IMR-90 (cell line): Measurements from ENCODE around the gene HSH2D. TPM values are rescaled to one million over a fixed set of nuclear protein-coding genes. Genes with fewer than 3 reads are reported as not detected.

Experiments
- ATAC-seq: fragments of 200-7000 bp; cut with Tn5 transposase; 2 replicates; pipeline ENCODE4 v1.9.1; 2020; ENCODE audit warnings: low read depth, mild to moderate bottlenecking, moderate library complexity
- BruUV-seq: library from RNA; stranded (reverse); fragments of 400-500 nt; replicated peaks from 2 replicates; lab custom pipeline; 2021; lab: Mats Ljungman, UMichigan
- CTCF ChIA-PET: fragments of 300-600 bp; formaldehyde crosslinking; extraction: SDS; loops from one replicate; lab custom pipeline; 2021; ENCODE audit warnings: antibody characterized with exemption; lab: Yijun Ruan, JAX
- POLR2A ChIA-PET: fragments of 300-600 bp; sonication (Branson Sonifier 250); formaldehyde crosslinking; loops from one replicate; lab custom pipeline; 2022; ENCODE audit warnings: antibody characterized with exemption; ENCODE audit not compliant: unreplicated experiment; lab: Charles Lee
- DNase-seq: peaks from one replicate; pipeline ENCODE4 v3.0.0; 2013
- H2AFZ ChIP-seq: replicated peaks from 2 replicates; pipeline ENCODE3; 2013; ENCODE audit warnings: low read length, mild to moderate bottlenecking; ENCODE audit not compliant: poor library complexity
- H2AK5ac ChIP-seq: 2 replicates; pipeline ENCODE4 v1.6.1; 2013; ENCODE audit warnings: low read depth, low read length, inconsistent platforms
- H2AK9ac ChIP-seq: replicated peaks from 2 replicates; pipeline ENCODE3; 2013; ENCODE audit warnings: mild to moderate bottlenecking, low read depth, low read length, moderate library complexity; ENCODE audit not compliant: poor library complexity
- H2BK120ac ChIP-seq: 2 replicates; pipeline ENCODE4 v1.6.1; 2013; ENCODE audit warnings: low read depth, low read length, inconsistent platforms
- H2BK15ac ChIP-seq: 3 replicates; pipeline ENCODE4 v1.6.1; 2013; ENCODE audit warnings: low read depth, low read length, inconsistent platforms
- H2BK20ac ChIP-seq: 2 replicates; pipeline ENCODE4 v1.6.1; 2013; ENCODE audit warnings: low read depth, mild to moderate bottlenecking, inconsistent platforms, low read length, moderate library complexity
- H2BK5ac ChIP-seq: 2 replicates; pipeline ENCODE4 v1.6.1; 2013; ENCODE audit warnings: mild to moderate bottlenecking, low read depth, low read length, inconsistent platforms; ENCODE audit not compliant: poor library complexity, severe bottlenecking
- H3K14ac ChIP-seq: replicated peaks from 2 replicates; pipeline ENCODE4 v1.6.1; 2013; ENCODE audit warnings: low read depth, low read length, inconsistent platforms
- H3K18ac ChIP-seq: 2 replicates; pipeline ENCODE4 v1.6.1; 2013; ENCODE audit warnings: low read depth, low read length, control low read depth
- H3K23ac ChIP-seq: 2 replicates; pipeline ENCODE4 v1.6.1; 2013; ENCODE audit warnings: low read depth, low read length, inconsistent platforms
- H3K27ac ChIP-seq: 2 replicates; pipeline ENCODE4 v1.5.1; 2013; ENCODE audit warnings: mild to moderate bottlenecking, control low read depth, low read length; ENCODE audit not compliant: insufficient read depth
- H3K27me3 ChIP-seq: 2 replicates; pipeline ENCODE4 v1.6.1; 2013; ENCODE audit warnings: low read length; ENCODE audit not compliant: control insufficient read depth, insufficient read depth
- H3K36me3 ChIP-seq: 2 replicates; pipeline ENCODE4 v1.6.1; 2013; ENCODE audit warnings: low read length, mixed read lengths; ENCODE audit not compliant: control insufficient read depth, insufficient read depth
- H3K4ac ChIP-seq: 2 replicates; pipeline ENCODE4 v1.6.1; 2013; ENCODE audit warnings: low read depth, low read length, inconsistent platforms
- H3K4me1 ChIP-seq: 2 replicates; pipeline ENCODE4 v1.6.1; 2013; ENCODE audit warnings: low read length, mixed read lengths; ENCODE audit not compliant: control insufficient read depth, insufficient read depth
- H3K4me2 ChIP-seq: 2 replicates; pipeline ENCODE4 v1.6.1; 2013; ENCODE audit warnings: low read depth, mild to moderate bottlenecking, control low read depth, low read length, moderate library complexity
- H3K4me3 ChIP-seq: 2 replicates; pipeline ENCODE4 v1.5.1; 2013; ENCODE audit warnings: low read depth, mild to moderate bottlenecking, control low read depth, low read length, moderate library complexity; ENCODE audit not compliant: insufficient read depth
- H3K56ac ChIP-seq: 2 replicates; pipeline ENCODE4 v1.6.1; 2013; ENCODE audit warnings: low read length, inconsistent platforms; ENCODE audit not compliant: insufficient read depth; ENCODE audit errors: extremely low read depth
- H3K79me1 ChIP-seq, 2 experiments: 2 replicates each; pipeline ENCODE4 v1.6.1; 2013; ENCODE audit warnings: low read length in 2 of 2, inconsistent platforms in 1 of 2, low read depth in 1 of 2
- H3K9ac ChIP-seq: 2 replicates; pipeline ENCODE4 v1.6.1; 2013; ENCODE audit warnings: low read depth, low read length, control low read depth
- H3K9me1 ChIP-seq: 2 replicates; pipeline ENCODE4 v1.6.1; 2013; ENCODE audit warnings: low read length, inconsistent platforms; ENCODE audit not compliant: insufficient read depth
- H3K9me3 ChIP-seq: 2 replicates; pipeline ENCODE4 v1.6.1; 2013; ENCODE audit warnings: low read length; ENCODE audit not compliant: control insufficient read depth, insufficient read depth
- H4K20me1 ChIP-seq: 2 replicates; pipeline ENCODE4 v1.6.1; 2013; ENCODE audit warnings: low read length, inconsistent platforms; ENCODE audit not compliant: insufficient read depth
- H4K5ac ChIP-seq: 2 replicates; pipeline ENCODE4 v1.6.1; 2013; ENCODE audit warnings: mild to moderate bottlenecking, low read depth, low read length, control low read depth
- H4K8ac ChIP-seq, 2 experiments: 2 replicates each; pipeline ENCODE4 v1.6.1; 2013; ENCODE audit warnings: low read depth in 2 of 2, low read length in 2 of 2, control low read depth in 1 of 2, inconsistent platforms in 1 of 2
- H4K91ac ChIP-seq: 2 replicates; pipeline ENCODE4 v1.6.1; 2013; ENCODE audit warnings: low read depth, low read length, inconsistent platforms; ENCODE audit not compliant: insufficient read depth
- BHLHE40 ChIP-seq: fragments of 150-350 bp; IDR thresholded peaks from 2 replicates; pipeline ENCODE4 v1.6.1; 2016; ENCODE audit warnings: mild to moderate bottlenecking, low read depth, low read length
- CEBPB ChIP-seq: IDR thresholded peaks from 2 replicates; pipeline ENCODE4 v1.6.1; 2012; ENCODE audit warnings: low read depth, low read length, improper control_type of control experiment
- CHD1 ChIP-seq: IDR thresholded peaks from 2 replicates; pipeline ENCODE4 v1.6.1; 2012; ENCODE audit warnings: low read depth, low read length, improper control_type of control experiment
- CTCF ChIP-seq: conservative IDR thresholded peaks from 2 replicates; pipeline ENCODE4 v1.5.1; 2012; ENCODE audit warnings: mild to moderate bottlenecking, low read depth, low read length, improper control_type of control experiment
- FOS ChIP-seq: fragments of 150-350 bp; IDR thresholded peaks from 2 replicates; pipeline ENCODE4 v1.6.1; 2016; ENCODE audit warnings: low read depth, low read length
- MAFK ChIP-seq: IDR thresholded peaks from 2 replicates; pipeline ENCODE4 v1.6.1; 2012; ENCODE audit warnings: low read depth, low read length, improper control_type of control experiment
- MAZ ChIP-seq: IDR thresholded peaks from 2 replicates; pipeline ENCODE4 v1.6.1; 2012; ENCODE audit warnings: low read depth, mild to moderate bottlenecking, low read length, improper control_type of control experiment, moderate library complexity, borderline replicate concordance
- MXI1 ChIP-seq: IDR thresholded peaks from 2 replicates; pipeline ENCODE4 v1.6.1; 2012; ENCODE audit warnings: low read depth, mild to moderate bottlenecking, low read length, moderate library complexity, borderline replicate concordance
- NFE2L2 ChIP-seq: fragments of 150-350 bp; IDR thresholded peaks from 2 replicates; pipeline ENCODE4 v1.6.1; 2016; ENCODE audit warnings: low read depth, mild to moderate bottlenecking, low read length
- POLR2A ChIP-seq: IDR thresholded peaks from 2 replicates; pipeline ENCODE4 v1.6.1; 2012; ENCODE audit warnings: mild to moderate bottlenecking, low read depth, low read length
- RAD21 ChIP-seq: IDR thresholded peaks from 2 replicates; pipeline ENCODE4 v1.6.1; 2012; ENCODE audit warnings: low read length, improper control_type of control experiment
- RCOR1 ChIP-seq: IDR thresholded peaks from 2 replicates; pipeline ENCODE4 v1.6.1; 2012; ENCODE audit warnings: mild to moderate bottlenecking, low read length, improper control_type of control experiment; ENCODE audit not compliant: insufficient replicate concordance
- RFX5 ChIP-seq: IDR thresholded peaks from 2 replicates; pipeline ENCODE4 v1.8.0; 2012; ENCODE audit warnings: low read depth, mild to moderate bottlenecking, low read length, moderate library complexity
- SMC3 ChIP-seq: fragments of 150-350 bp; IDR thresholded peaks from 2 replicates; pipeline ENCODE4 v1.6.1; 2016; ENCODE audit warnings: low read depth, mild to moderate bottlenecking, antibody characterized with exemption, low read length, moderate library complexity
- WGBS, 2 experiments: methylation state at CpG; one replicate each; pipeline versions ENCODE4 v1.1.5 to v1.1.7; 2013; ENCODE audit warnings: missing lambda C conversion rate in 2 of 2; ENCODE audit not compliant: insufficient read length in 1 of 2; ENCODE audit errors: extremely low coverage in 2 of 2; 5-methylcytosine and 5-hydroxymethylcytosine counted together
- dilution Hi-C: fragments of 300-500 bp; cut with HindIII; formaldehyde crosslinking; loops from one replicate; pipeline ENCODE4 v1.14.3; 2018; ENCODE audit warnings: low sequenced_read_pairs; ENCODE audit not compliant: unreplicated experiment
- in situ Hi-C: fragments of 300-500 bp; cut with MboI; formaldehyde crosslinking; loops from 3 replicates; pipeline ENCODE4 v1.14.3; 2019; ENCODE audit warnings: low sequenced_read_pairs, inconsistent platforms, mixed read lengths
- intact Hi-C: fragments of 100-400 bp; cut with micrococcal nuclease; formaldehyde crosslinking; loops from 2 replicates; pipeline ENCODE4 v1.10.0; 2022
- polyA plus RNA-seq, 3 experiments: library from polyadenylated mRNA; depleted of rRNA; stranded (reverse); fragments of >200 nt; gene quantifications; 2 replicates each; pipeline ENCODE4 v1.2.3, GENCODE V29; 2012; ENCODE audit warnings: low replicate concordance in 1 of 3
- total RNA-seq: library from RNA; depleted of rRNA; stranded (reverse); fragments of >200 nt; gene quantifications from 2 replicates; pipeline ENCODE4 v1.2.3, GENCODE V29; 2012
- TF ChIP-seq, protein P1 (sequence below): fragments of 150-350 bp; IDR thresholded peaks from 2 replicates; pipeline ENCODE4 v1.6.1; 2016; ENCODE audit warnings: low read depth, mild to moderate bottlenecking, low read length, moderate library complexity, borderline replicate concordance
- TF ChIP-seq, protein P2 (sequence below): fragments of 150-350 bp; IDR thresholded peaks from 2 replicates; pipeline ENCODE4 v1.6.1; 2017; ENCODE audit warnings: mild to moderate bottlenecking, antibody characterized with exemption, low read length, low read depth

HSH2D gene
- total and polyA plus RNA-seq, 2 of the 4 experiments (the other 2 are of a cell fraction), result not detected

- Histone ChIP-seq H3K27ac (no peak overlapping the region), H2AK5ac (no peak overlapping the region), H3K36me3 (peaks cover 40% of the 10 kb centered on the region), H2BK120ac (no peak overlapping the region), H3K27me3 (no peaks in the 10 kb centered on the region), H3K56ac (no peak overlapping the region), H3K9me1 (no peaks in the 10 kb centered on the region), H2BK5ac (no peak overlapping the region), H3K14ac (no peak overlapping the region), H4K91ac (no peak overlapping the region), H3K18ac (no peak overlapping the region), H4K8ac (no peak overlapping the region), H3K4me2 (no peak overlapping the region), H3K4ac (no peak overlapping the region), H2AFZ (no peak overlapping the region), H4K5ac (no peak overlapping the region), H3K9me3 (no peaks in the 10 kb centered on the region), H2AK9ac (peak overlapping the region; percentile 79), H4K20me1 (peaks cover 5% of the 10 kb centered on the region; the same call in 1 of the 2 replicates), H3K4me3 (no peak overlapping the region), H3K23ac (no peak overlapping the region), H3K9ac (no peak overlapping the region), H2BK20ac (no peak overlapping the region), H2BK15ac (no peak overlapping the region), H3K79me1 (peaks cover 8 to 9% of the 10 kb centered on the region in 2 experiments; a peak in 3 of 4 replicates), H3K4me1 (no peaks in the 10 kb centered on the region)
- ATAC-seq, result no peak
- CTCF ChIA-PET, result no interaction called here
- intact Hi-C loops (no loop called here), in situ Hi-C loops (no loop called here), dilution Hi-C loops (no loop called here)
- BruUV-seq, result no TSS peak
- 82% methylated on average over 6 of the region's 7 CpGs; no CpG with 5 or more reads in 1 of the 2 experiments for WGBS, 2 experiments
- POLR2A ChIA-PET, result no interaction called here
- TF ChIP-seq FOS (no peak), MAFK (no peak), POLR2A (no peak), CEBPB (no peak), RCOR1 (no peak), MAZ (no peak), SMC3 (no peak), RAD21 (no peak), BHLHE40 (no peak), RFX5 (no peak), NFE2L2 (no peak), MXI1 (no peak), CTCF (no peak), CHD1 (no peak)
- TF ChIP-seq, protein P1, sequence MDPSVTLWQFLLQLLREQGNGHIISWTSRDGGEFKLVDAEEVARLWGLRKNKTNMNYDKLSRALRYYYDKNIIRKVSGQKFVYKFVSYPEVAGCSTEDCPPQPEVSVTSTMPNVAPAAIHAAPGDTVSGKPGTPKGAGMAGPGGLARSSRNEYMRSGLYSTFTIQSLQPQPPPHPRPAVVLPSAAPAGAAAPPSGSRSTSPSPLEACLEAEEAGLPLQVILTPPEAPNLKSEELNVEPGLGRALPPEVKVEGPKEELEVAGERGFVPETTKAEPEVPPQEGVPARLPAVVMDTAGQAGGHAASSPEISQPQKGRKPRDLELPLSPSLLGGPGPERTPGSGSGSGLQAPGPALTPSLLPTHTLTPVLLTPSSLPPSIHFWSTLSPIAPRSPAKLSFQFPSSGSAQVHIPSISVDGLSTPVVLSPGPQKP, result no peak
- TF ChIP-seq, protein P2, sequence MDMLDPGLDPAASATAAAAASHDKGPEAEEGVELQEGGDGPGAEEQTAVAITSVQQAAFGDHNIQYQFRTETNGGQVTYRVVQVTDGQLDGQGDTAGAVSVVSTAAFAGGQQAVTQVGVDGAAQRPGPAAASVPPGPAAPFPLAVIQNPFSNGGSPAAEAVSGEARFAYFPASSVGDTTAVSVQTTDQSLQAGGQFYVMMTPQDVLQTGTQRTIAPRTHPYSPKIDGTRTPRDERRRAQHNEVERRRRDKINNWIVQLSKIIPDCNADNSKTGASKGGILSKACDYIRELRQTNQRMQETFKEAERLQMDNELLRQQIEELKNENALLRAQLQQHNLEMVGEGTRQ, result no peak
- DNase-seq, result no peak
Measured at GRCh38 chr19:16134510-16134909, 9.0 kb upstream of the HSH2D start.
